HEK293 (cell line): ENCODE measurements around the gene NMNAT2.

Source experiments
- CTCF ChIA-PET: fragments of 350-600 bp; formaldehyde crosslinking; extraction: SDS; loops from one replicate; lab custom pipeline; 2021; ENCODE audit warnings: antibody characterized with exemption; lab: Yijun Ruan, JAX
- POLR2A ChIA-PET: fragments of 300-600 bp; formaldehyde crosslinking; extraction: SDS; loops from one replicate; lab custom pipeline; 2020; ENCODE audit warnings: antibody characterized with exemption, inconsistent platforms; lab: Yijun Ruan, JAX
- H3K27ac ChIP-seq: fragments of 200-500 bp; sonication (Bioruptor generic); 2 replicates; pipeline ENCODE4 v1.5.1; 2014; ENCODE audit warnings: low read depth, low read length, control low read depth, inconsistent platforms; ENCODE audit errors: extremely low read depth
- H3K36me3 ChIP-seq, 2 experiments: fragments of 200-500 bp in 1 of 2; sonication (Bioruptor generic) in 1 of 2; 1 replicate in 1 of 2; 2 replicates in 1 of 2; pipeline ENCODE4 v1.5.1; 2014 to 2017; ENCODE audit warnings: inconsistent platforms in 2 of 2, low read length in 2 of 2; ENCODE audit not compliant: control insufficient read depth in 2 of 2, insufficient read depth in 1 of 2
- H3K4me1 ChIP-seq: fragments of 200-500 bp; sonication (Bioruptor generic); 2 replicates; pipeline ENCODE4 v1.5.1; 2014; ENCODE audit warnings: mild to moderate bottlenecking, low read length, inconsistent platforms; ENCODE audit not compliant: control insufficient read depth, insufficient read depth
- H3K4me3 ChIP-seq: 2 replicates; pipeline ENCODE4 v1.5.1; 2011; ENCODE audit warnings: low read depth, mild to moderate bottlenecking, control low read depth, low read length, moderate library complexity
- H3K9me3 ChIP-seq: fragments of 200-500 bp; sonication (Bioruptor generic); 2 replicates; pipeline ENCODE4 v1.5.1; 2014; ENCODE audit warnings: low read depth, low read length, inconsistent platforms; ENCODE audit not compliant: control insufficient read depth, insufficient read depth
- GFI1B ChIP-seq: fragments of 450-650 bp; formaldehyde crosslinking; IDR thresholded peaks from 2 replicates; pipeline ENCODE4 v1.5.1; 2016; ENCODE audit warnings: missing biosample characterization, missing genetic modification characterization
- INSM2 ChIP-seq: fragments of 450-650 bp; formaldehyde crosslinking; IDR thresholded peaks from 2 replicates; pipeline ENCODE4 v1.5.1; 2016; ENCODE audit warnings: missing biosample characterization, missing genetic modification characterization
- PRDM1 ChIP-seq: fragments of 450-650 bp; formaldehyde crosslinking; IDR thresholded peaks from 2 replicates; pipeline ENCODE4; 2016; ENCODE audit warnings: missing biosample characterization, missing genetic modification characterization
- SCRT1 ChIP-seq: fragments of 450-650 bp; formaldehyde crosslinking; IDR thresholded peaks from 2 replicates; pipeline ENCODE4 v1.5.1; 2016; ENCODE audit warnings: missing biosample characterization, missing genetic modification characterization, borderline replicate concordance
- ZBTB10 ChIP-seq: fragments of 450-650 bp; formaldehyde crosslinking; IDR thresholded peaks from 2 replicates; pipeline ENCODE4 v1.5.1; 2016; ENCODE audit warnings: missing biosample characterization, missing genetic modification characterization
- ZIC2 ChIP-seq: fragments of 450-650 bp; formaldehyde crosslinking; IDR thresholded peaks from 2 replicates; pipeline ENCODE4 v1.5.1; 2016; ENCODE audit warnings: missing biosample characterization, missing genetic modification characterization
- ZNF132 ChIP-seq: fragments of 450-650 bp; formaldehyde crosslinking; IDR thresholded peaks from 2 replicates; pipeline ENCODE4 v1.5.1; 2017; ENCODE audit warnings: missing biosample characterization, missing genetic modification characterization, borderline replicate concordance
- ZNF140 ChIP-seq: fragments of 450-650 bp; formaldehyde crosslinking; IDR thresholded peaks from 2 replicates; pipeline ENCODE4 v1.5.1; 2016; ENCODE audit warnings: missing biosample characterization, missing genetic modification characterization
- ZNF146 ChIP-seq: fragments of 450-650 bp; formaldehyde crosslinking; IDR thresholded peaks from 2 replicates; pipeline ENCODE4 v1.5.1; 2016; ENCODE audit warnings: missing biosample characterization, missing genetic modification characterization
- ZNF174 ChIP-seq: fragments of 450-650 bp; formaldehyde crosslinking; IDR thresholded peaks from 2 replicates; pipeline ENCODE4 v1.5.0; 2017; ENCODE audit warnings: missing biosample characterization, mild to moderate bottlenecking, missing genetic modification characterization
- ZNF18 ChIP-seq: fragments of 450-650 bp; formaldehyde crosslinking; IDR thresholded peaks from 2 replicates; pipeline ENCODE4 v1.5.1; 2016; ENCODE audit warnings: missing biosample characterization, missing genetic modification characterization
- ZNF366 ChIP-seq: fragments of 450-650 bp; formaldehyde crosslinking; conservative IDR thresholded peaks from 2 replicates; pipeline ENCODE4 v1.5.1; 2016; ENCODE audit warnings: missing biosample characterization, missing genetic modification characterization
- ZNF449 ChIP-seq: fragments of 450-650 bp; formaldehyde crosslinking; IDR thresholded peaks from 2 replicates; pipeline ENCODE4 v1.5.1; 2017; ENCODE audit warnings: missing biosample characterization, mild to moderate bottlenecking, missing genetic modification characterization, moderate library complexity
- ZNF48 ChIP-seq: fragments of 450-650 bp; formaldehyde crosslinking; IDR thresholded peaks from 2 replicates; pipeline ENCODE4 v1.5.1; 2016; ENCODE audit warnings: missing biosample characterization, missing genetic modification characterization
- ZNF623 ChIP-seq: fragments of 450-650 bp; formaldehyde crosslinking; IDR thresholded peaks from 2 replicates; pipeline ENCODE4 v1.5.1; 2016; ENCODE audit warnings: missing biosample characterization, missing genetic modification characterization
- ZNF707 ChIP-seq: fragments of 450-650 bp; formaldehyde crosslinking; IDR thresholded peaks from 2 replicates; pipeline ENCODE4 v1.5.1; 2016; ENCODE audit warnings: missing biosample characterization, missing genetic modification characterization

The NMNAT2 gene

GRCh38 chr1:183443466-183443865, 25.3 kb upstream of the NMNAT2 start:
- POLR2A ChIA-PET, result no interaction called here
- H3K27ac ChIP-seq, result no peak overlapping the region
- CTCF ChIA-PET, result no interaction called here
- no peak for TF ChIP-seq GFI1B (tag by site-specific recombination)
- TF ChIP-seq, all 188 proteins: peak for 0
- no peak overlapping the region for H3K4me3 ChIP-seq
- no peaks in the 10 kb centered on the region for H3K36me3 ChIP-seq
- H3K9me3 ChIP-seq, result no peaks in the 10 kb centered on the region
- H3K4me1 ChIP-seq, result no peaks in the 10 kb centered on the region

- Histone ChIP-seq H3K9me3 (no peaks in the 10 kb centered on the region), H3K36me3 (no peaks in the 10 kb centered on the region), H3K4me1 (no peaks in the 10 kb centered on the region), H3K4me3 (no peak overlapping the region), H3K27ac (no peak overlapping the region)
- POLR2A ChIA-PET, result no interaction called here
- CTCF ChIA-PET, result no interaction called here
- TF ChIP-seq ZBTB10 (tag by site-specific recombination) (no peak), ZNF18 (tag by site-specific recombination) (no peak), ZNF132 (no peak)
Measured at GRCh38 chr1:183443011-183443410, 24.8 kb upstream of the NMNAT2 start.

- Histone ChIP-seq H3K4me3 (no peak overlapping the region), H3K9me3 (no peaks in the 10 kb centered on the region), H3K36me3 (no peaks in the 10 kb centered on the region), H3K4me1 (no peaks in the 10 kb centered on the region)
- ChIA-PET CTCF (no interaction called here), POLR2A (no interaction called here)
- no peak for TF ChIP-seq ZNF132
- no peak for TF ChIP-seq ZIC2 (tag by site-specific recombination)
- peak; percentile 61 for TF ChIP-seq ZNF366 (tag by site-specific recombination)
- no peak for TF ChIP-seq ZNF449 (tag by site-specific recombination)
- TF ChIP-seq INSM2 (tag by site-specific recombination), result no peak
- peak; percentile 95 for TF ChIP-seq PRDM1
- no peak for TF ChIP-seq SCRT1 (tag by site-specific recombination)
- TF ChIP-seq, all 188 proteins: peak for 2
- H3K27ac ChIP-seq, result no peak overlapping the region
Measured at GRCh38 chr1:183438060-183438459, 19.9 kb upstream of the NMNAT2 start.

- no peak overlapping the region for H3K4me3 ChIP-seq
- no peaks in the 10 kb centered on the region for H3K36me3 ChIP-seq
- H3K9me3 ChIP-seq, result no peaks in the 10 kb centered on the region
- CTCF ChIA-PET, result no interaction called here
- H3K4me1 ChIP-seq, result no peaks in the 10 kb centered on the region
- H3K27ac ChIP-seq, result no peak overlapping the region
- POLR2A ChIA-PET, result no interaction called here
- TF ChIP-seq ZNF174 (no peak), ZNF140 (tag by site-specific recombination) (no peak), ZBTB10 (tag by site-specific recombination) (no peak), INSM2 (tag by site-specific recombination) (no peak), ZNF623 (tag by site-specific recombination) (no peak), ZNF707 (tag by site-specific recombination) (no peak), ZNF48 (no peak), ZNF146 (tag by site-specific recombination) (no peak)
Measured at GRCh38 chr1:183435497-183435896, 17.3 kb upstream of the NMNAT2 start.
